Ascending aorta (tissue), 2 donors: Measurements from ENCODE around the gene TRAPPC12. TPM values are rescaled to one million over a fixed set of nuclear protein-coding genes. Genes with fewer than 3 reads are reported as not detected.
A peak's percentile ranks its signal among the peaks of the same experiment; 100 is the strongest.

ENCODE experiments used
- DNase-seq, 2 donors: peaks; one replicate each; pipeline ENCODE4 v3.0.0-alpha.2; 2019; ENCODE audit warnings: low spot score in 2 of 2
- H3K27ac ChIP-seq, 2 donors: fragments of 200-600 bp; sonication (generic); one replicate each; pipeline ENCODE4 v1.5.1; 2016 to 2017; ENCODE audit warnings: mild to moderate bottlenecking in 1 of 2
- H3K27me3 ChIP-seq: fragments of 200-600 bp; sonication (generic); one replicate; pipeline ENCODE4 v1.5.1; 2017
- H3K36me3 ChIP-seq, 2 donors: fragments of 200-600 bp; sonication (generic); one replicate each; pipeline ENCODE4 v1.5.1; 2016
- H3K4me1 ChIP-seq, 2 donors: fragments of 200-600 bp; sonication (generic); one replicate each; pipeline ENCODE4 v1.5.1; 2016 to 2017; ENCODE audit warnings: mild to moderate bottlenecking in 1 of 2
- H3K4me3 ChIP-seq, 2 donors: fragments of 200-600 bp; sonication (generic); one replicate each; pipeline ENCODE4 v1.5.1; 2016 to 2017; ENCODE audit warnings: mild to moderate bottlenecking in 1 of 2
- H3K9me3 ChIP-seq, 2 donors: fragments of 200-600 bp; sonication (generic); one replicate each; pipeline ENCODE4 v1.5.1; 2016
- intact Hi-C: fragments of 100-400 bp; cut with DNase I; formaldehyde crosslinking; loops from one replicate; pipeline ENCODE4 v1.15.1; 2023
- total RNA-seq: library from RNA; depleted of rRNA; stranded (reverse); fragments of >200 nt; gene quantifications from one replicate; pipeline ENCODE4 v1.1.0, GENCODE V29; 2016
- TF ChIP-seq, protein P1 (sequence below), 3 experiments: fragments of 200-600 bp in 2 of 3; fragments of 450-650 bp in 1 of 3; sonication (generic) in 2 of 3; IDR thresholded peaks; one replicate each; pipeline ENCODE4 v1.5.1; 2016 to 2019; ENCODE audit warnings: antibody characterized with exemption in 3 of 3, mild to moderate bottlenecking in 1 of 3, moderate library complexity in 1 of 3

The TRAPPC12 gene
- total RNA-seq, 1 donor from 2014 or later = 94.0 TPM

DNA sequence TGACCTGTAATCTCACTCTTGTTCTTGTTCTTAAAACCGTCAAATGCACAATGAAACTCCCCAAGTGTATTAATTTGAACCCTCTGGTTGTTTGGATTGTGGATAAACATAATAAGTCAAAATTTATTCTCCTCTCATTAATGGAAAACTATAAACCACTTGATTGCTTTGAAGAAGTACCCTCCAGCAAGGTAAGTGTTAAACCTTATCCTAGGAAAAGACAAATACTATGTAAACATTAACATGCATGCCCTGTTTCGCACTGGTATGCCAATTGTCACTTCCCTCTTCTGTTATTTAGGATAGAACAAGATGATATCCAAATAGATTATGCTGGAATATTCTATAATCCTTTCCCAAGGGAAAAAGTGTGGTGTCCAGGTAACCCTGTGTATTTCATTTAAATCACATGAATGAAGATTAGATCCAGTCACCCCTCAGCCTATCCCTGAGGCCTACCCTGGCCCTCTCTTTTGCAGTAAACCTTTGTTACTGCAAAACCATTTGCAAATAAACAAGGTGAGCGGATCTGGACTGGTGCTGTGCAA, 138.5 kb downstream of the TRAPPC12 start:
- DNase-seq = no peak
- peaks cover 4 to 14% of the 10 kb centered on the region in 2 donors for H3K4me1 ChIP-seq
- H3K27me3 ChIP-seq = no peaks in the 10 kb centered on the region
- H3K27ac ChIP-seq = peak overlapping the region; percentile 97 to 100
- no peaks in the 10 kb centered on the region for H3K9me3 ChIP-seq
- peak overlapping the region; percentile 84 to 93 for H3K4me3 ChIP-seq
- intact Hi-C loops = loop anchor here (1.0 kb wide), 2 partner anchors 25 to 57 kb away; partner anchors contain the start of gene RPS7
- TF ChIP-seq, protein P1, sequence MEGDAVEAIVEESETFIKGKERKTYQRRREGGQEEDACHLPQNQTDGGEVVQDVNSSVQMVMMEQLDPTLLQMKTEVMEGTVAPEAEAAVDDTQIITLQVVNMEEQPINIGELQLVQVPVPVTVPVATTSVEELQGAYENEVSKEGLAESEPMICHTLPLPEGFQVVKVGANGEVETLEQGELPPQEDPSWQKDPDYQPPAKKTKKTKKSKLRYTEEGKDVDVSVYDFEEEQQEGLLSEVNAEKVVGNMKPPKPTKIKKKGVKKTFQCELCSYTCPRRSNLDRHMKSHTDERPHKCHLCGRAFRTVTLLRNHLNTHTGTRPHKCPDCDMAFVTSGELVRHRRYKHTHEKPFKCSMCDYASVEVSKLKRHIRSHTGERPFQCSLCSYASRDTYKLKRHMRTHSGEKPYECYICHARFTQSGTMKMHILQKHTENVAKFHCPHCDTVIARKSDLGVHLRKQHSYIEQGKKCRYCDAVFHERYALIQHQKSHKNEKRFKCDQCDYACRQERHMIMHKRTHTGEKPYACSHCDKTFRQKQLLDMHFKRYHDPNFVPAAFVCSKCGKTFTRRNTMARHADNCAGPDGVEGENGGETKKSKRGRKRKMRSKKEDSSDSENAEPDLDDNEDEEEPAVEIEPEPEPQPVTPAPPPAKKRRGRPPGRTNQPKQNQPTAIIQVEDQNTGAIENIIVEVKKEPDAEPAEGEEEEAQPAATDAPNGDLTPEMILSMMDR (IDR thresholded peaks at IDR 0.05) = no peak
- peaks cover 15 to 17% of the 10 kb centered on the region in 2 donors for H3K36me3 ChIP-seq

DNA sequence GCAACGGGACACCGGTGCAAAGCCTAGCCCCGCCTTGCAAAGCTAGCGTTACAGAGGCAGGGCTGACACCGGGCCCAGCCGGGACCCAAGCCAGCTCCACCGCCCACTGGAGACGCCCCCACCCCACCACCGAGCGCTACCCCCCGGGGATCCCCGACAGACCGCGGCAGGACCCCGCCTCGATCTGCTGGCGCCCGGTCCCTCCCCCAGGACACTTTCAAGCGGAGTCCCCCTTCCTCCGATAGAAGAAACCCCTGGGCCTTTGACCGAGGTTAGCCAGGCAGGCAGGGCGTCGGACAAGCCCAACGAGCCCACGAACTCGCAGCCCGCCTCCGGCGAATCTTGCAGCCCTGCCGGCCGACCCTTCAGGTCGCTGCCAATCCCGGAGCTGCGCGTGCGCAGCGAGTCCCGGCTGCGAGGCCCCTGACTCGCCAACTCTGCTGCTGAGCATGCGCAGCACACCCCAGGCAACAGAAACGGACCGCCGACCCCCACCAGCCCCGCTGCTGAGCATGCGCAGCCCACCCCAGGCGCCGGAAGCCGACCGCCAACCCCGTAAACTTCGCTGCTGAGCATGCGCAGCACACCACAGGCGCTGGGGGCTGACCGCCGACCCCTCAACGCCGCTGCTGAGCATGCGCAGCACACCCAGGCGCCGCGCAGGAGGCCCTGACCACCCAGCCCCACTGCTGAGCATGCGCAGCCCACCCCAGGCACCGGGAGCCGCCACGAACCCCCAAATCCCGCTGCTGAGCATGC, 139.2 kb downstream of the TRAPPC12 start:
- no peaks in the 10 kb centered on the region for H3K9me3 ChIP-seq
- peak overlapping the region; percentile 84 to 93 for H3K4me3 ChIP-seq
- no peaks in the 10 kb centered on the region for H3K27me3 ChIP-seq
- DNase-seq = peak; percentile 91 to 98
- peak overlapping the region; percentile 97 to 100 for H3K27ac ChIP-seq
- intact Hi-C loops = loop anchor here (1.0 kb wide), 5 partner anchors 18 to 57 kb away; partner anchors contain the start of genes RNASEH1 and RPS7
- TF ChIP-seq, protein P1 (IDR thresholded peaks at IDR 0.05) = no peak
- peaks cover 8 to 10% of the 10 kb centered on the region in 2 donors for H3K36me3 ChIP-seq
- H3K4me1 ChIP-seq = peaks cover 4 to 18% of the 10 kb centered on the region in 2 donors

DNA sequence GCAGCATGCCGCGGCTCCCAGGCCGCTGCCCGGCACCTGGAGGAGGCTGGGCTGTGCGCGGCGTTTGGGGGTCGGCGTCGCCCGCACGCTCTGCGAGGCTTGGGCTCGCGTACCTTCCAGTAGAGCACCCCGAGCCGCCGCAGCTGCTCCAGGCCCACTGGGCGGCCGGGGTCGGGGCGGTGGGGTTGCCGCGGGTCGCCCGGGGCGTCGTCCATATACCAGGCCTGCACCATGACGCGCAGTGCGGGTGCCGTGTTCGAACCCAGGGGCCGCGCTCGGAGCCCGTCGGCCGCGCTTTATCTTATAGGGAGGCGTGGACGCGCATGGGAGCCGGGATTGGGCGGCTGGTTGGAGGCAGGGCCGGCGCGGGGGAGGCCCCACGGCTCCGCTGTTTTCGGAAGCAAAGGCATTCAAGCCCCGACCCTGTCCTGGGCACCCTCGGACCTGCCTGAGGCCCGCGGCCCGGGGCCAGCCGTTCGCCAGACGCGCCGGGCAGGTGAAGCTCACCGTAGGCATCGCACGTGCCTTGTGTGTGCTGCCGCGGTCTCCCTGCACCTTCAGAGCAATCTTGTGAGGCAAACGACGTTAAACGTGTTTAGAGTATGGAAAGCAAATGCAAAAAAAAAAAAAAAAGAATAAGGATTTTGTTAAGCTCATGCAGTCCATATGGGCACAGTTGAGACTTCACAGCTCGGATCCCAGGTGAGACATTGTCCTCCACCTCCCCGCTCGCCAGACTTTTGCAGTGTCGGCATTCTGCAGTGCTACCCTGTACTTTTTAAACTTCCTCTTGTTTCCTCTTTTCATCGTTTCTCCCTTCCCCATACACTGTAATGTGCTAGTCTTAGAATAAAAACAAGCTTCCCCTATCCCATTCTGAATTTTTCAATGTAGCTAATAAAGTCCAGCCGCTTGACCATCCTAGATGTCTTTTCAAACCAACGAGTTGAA, 140.0 kb downstream of the TRAPPC12 start, which contains the start of gene ADI1:
TSS of gene ADI1 (minus strand) at position 277 of the 951 bp plus-strand sequence. CDS start at position 233, 44 bp downstream.
- Histone ChIP-seq H3K27ac (peak within 1 kb of the TSS; percentile 97 to 100), H3K9me3 (no peaks in the 10 kb centered on the region), H3K4me3 (peak within 1 kb of the TSS; percentile 84 to 93), H3K36me3 (peaks cover 3 to 6% of the 10 kb centered on the region in 2 donors), H3K4me1 (peaks cover 7 to 26% of the 10 kb centered on the region in 2 donors), H3K27me3 (no peaks in the 10 kb centered on the region)
- peak; percentile 60 to 93 for DNase-seq
- TF ChIP-seq, protein P1 (IDR thresholded peaks at IDR 0.05) = no peak
- intact Hi-C loops = loop anchor here (1.0 kb wide), 3 partner anchors 17 to 49 kb away; partner anchors contain the start of gene RNASEH1

DNA sequence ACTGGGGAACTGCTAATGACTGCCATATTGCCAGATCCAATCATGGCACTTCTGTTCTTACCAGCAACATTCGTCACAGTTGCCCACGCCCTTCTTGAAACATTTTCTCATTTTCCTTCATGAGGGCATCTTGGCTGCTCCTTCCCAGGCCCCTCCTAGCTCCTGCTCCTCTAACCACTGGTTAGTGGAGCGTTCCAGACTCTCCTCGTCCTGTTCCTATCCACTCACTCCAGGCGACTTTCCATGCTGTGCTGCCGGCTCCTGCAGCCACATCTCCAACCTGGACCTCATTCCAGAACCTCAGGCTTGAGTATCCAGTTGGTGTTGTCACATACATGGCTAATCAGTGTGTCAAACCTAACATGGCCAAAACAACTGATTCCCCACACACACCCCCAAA, 141.1 kb downstream of the TRAPPC12 start:
- intact Hi-C loops = no loop called here
- no peaks in the 10 kb centered on the region for H3K9me3 ChIP-seq
- no peak overlapping the region for H3K27ac ChIP-seq
- H3K4me1 ChIP-seq = peaks cover 7 to 34% of the 10 kb centered on the region in 2 donors
- H3K36me3 ChIP-seq = peaks cover 3 to 6% of the 10 kb centered on the region in 2 donors
- H3K4me3 ChIP-seq = peak overlapping the region in 1 of 2 donors; percentile 84
- TF ChIP-seq, protein P1 (IDR thresholded peaks at IDR 0.05) = no peak
- no peaks in the 10 kb centered on the region for H3K27me3 ChIP-seq
- DNase-seq = no peak

DNA sequence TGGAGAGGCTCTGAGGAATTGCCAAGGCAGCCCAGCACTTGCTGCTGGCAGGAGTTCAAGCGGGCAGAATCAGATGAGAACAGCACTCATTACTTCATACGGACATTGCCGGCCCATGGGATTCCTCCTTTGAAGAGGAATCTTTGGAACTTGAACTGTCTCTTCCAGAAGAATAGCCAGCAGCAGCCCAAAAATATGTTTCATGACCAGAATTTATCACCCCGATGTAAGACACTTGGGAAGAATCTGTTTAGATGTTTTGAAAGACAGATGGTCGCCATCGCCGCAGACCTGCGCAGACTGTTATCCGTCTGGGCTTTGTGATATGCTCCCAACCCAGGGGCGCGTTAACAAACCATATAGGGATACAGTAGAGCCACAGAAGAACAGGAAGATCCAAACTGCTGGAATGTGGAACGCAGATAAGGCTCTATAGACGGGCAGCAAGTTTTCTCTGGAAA, 143.5 kb downstream of the TRAPPC12 start:
- DNase-seq = peak in 1 of 2 donors; percentile 82
- no peaks in the 10 kb centered on the region for H3K9me3 ChIP-seq
- intact Hi-C loops = loop anchor here (1.0 to 2.0 kb wide), 2 partner anchors 13 to 144 kb away; partner anchors contain the start of gene TRAPPC12
- peaks cover 7 to 33% of the 10 kb centered on the region in 2 donors for H3K4me1 ChIP-seq
- H3K4me3 ChIP-seq = peak overlapping the region in 1 of 2 donors; percentile 36
- TF ChIP-seq, protein P1 (IDR thresholded peaks at IDR 0.05) = no peak
- peak overlapping the region; percentile 79 to 82 for H3K27ac ChIP-seq
- H3K27me3 ChIP-seq = no peaks in the 10 kb centered on the region
- no peaks in the 10 kb centered on the region for H3K36me3 ChIP-seq
